ENCODE results near the gene IRF3.

IRF3 gene

DNA sequence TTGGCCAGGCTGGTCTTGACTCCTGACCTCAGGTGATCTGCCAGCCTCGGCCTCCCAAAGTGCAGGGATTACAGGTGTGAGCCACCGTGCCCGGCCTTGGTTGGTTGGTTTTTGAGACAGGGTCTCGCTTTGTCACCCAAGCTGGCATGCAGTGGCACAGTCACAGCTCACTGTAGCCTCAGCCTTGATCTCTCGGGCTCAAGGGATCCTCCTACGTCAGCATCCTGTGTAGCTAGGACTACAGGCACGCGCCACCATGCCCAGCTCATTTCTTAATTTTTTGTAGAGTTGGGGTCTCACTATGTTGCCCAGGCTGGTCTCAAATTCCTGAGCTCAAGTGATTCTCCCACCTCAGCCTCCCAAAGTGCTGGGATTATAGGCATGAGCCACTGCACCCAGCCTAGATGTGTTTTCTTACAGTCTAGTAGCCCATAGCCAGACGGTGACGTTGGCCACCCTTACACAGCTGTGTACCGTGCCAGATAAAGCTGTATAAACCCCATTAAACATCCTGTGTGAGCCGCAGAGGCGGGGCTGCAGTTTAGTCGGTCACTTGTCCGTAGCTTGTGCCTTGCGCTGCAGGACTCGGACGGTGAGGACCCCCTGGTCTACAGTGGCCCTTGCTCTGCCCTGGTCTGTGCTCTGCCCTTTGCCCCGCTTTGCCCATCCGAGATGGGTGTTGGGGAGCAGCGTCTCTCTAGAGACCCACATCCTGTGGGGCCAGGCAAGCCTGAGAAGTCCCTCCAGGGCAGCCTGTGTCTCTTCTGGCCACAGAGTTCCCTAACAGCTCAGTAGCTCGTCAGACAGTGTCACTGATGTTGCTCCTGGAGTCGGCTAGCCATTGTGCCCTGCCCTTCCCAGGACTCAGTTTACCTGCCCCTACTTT lies 9.8 kb downstream of the IRF3 start:
- no peak for ATAC-seq

DNA sequence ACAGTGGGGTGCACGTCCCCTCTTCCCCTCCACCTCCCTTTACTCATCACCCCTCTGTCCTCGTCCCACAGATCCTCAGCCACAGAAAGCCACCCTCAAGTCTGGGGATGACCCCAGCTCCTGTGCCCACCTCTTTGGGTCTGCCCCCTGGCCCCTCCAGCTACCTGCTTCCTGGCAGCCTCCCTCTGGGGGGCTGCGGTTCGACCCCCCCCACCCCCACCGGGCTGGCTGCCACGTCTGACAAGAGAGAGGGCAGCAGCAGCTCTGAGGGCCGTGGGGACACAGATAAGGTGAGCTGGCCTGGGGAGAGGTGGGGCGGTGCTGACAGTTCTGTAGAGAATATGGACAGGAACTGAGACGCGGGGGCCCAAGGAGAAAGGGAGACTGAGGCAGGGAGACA lies 11.1 kb downstream of the IRF3 start:
- TF ChIP-seq ARNTL (CRISPR knock-in tag; IDR thresholded peaks at IDR 0.05; ENCODE audit: borderline replicate concordance, low read depth), result no peak
- TF ChIP-seq, protein P1, sequence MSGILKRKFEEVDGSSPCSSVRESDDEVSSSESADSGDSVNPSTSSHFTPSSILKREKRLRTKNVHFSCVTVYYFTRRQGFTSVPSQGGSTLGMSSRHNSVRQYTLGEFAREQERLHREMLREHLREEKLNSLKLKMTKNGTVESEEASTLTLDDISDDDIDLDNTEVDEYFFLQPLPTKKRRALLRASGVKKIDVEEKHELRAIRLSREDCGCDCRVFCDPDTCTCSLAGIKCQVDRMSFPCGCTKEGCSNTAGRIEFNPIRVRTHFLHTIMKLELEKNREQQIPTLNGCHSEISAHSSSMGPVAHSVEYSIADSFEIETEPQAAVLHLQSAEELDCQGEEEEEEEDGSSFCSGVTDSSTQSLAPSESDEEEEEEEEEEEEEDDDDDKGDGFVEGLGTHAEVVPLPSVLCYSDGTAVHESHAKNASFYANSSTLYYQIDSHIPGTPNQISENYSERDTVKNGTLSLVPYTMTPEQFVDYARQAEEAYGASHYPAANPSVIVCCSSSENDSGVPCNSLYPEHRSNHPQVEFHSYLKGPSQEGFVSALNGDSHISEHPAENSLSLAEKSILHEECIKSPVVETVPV (CRISPR knock-in tag; IDR thresholded peaks at IDR 0.05), result no peak
- TF ChIP-seq, protein P2, sequence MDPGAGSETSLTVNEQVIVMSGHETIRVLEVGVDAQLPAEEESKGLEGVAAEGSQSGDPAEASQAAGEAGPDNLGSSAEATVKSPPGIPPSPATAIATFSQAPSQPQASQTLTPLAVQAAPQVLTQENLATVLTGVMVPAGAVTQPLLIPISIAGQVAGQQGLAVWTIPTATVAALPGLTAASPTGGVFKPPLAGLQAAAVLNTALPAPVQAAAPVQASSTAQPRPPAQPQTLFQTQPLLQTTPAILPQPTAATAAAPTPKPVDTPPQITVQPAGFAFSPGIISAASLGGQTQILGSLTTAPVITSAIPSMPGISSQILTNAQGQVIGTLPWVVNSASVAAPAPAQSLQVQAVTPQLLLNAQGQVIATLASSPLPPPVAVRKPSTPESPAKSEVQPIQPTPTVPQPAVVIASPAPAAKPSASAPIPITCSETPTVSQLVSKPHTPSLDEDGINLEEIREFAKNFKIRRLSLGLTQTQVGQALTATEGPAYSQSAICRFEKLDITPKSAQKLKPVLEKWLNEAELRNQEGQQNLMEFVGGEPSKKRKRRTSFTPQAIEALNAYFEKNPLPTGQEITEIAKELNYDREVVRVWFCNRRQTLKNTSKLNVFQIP (CRISPR knock-in tag; IDR thresholded peaks at IDR 0.05; ENCODE audit: borderline replicate concordance, low read depth), result no peak
- TF ChIP-seq BACH2 (CRISPR knock-in tag; IDR thresholded peaks at IDR 0.05; ENCODE audit: borderline replicate concordance), result no peak
- no peak for TF ChIP-seq CREB5 (CRISPR knock-in tag; IDR thresholded peaks at IDR 0.05; ENCODE audit: low read depth)
- TF ChIP-seq ZNF8 (CRISPR knock-in tag; IDR thresholded peaks at IDR 0.05), result no peak
- ATAC-seq, result no peak

More for the DNA sequence above, 9.8 kb downstream of the IRF3 start:
- no peak for TF ChIP-seq SNAI2 (CRISPR knock-in tag; IDR thresholded peaks at IDR 0.05)
- no peak for TF ChIP-seq GLIS3 (CRISPR knock-in tag; IDR thresholded peaks at IDR 0.05)
- TF ChIP-seq OSR1 (CRISPR knock-in tag; IDR thresholded peaks at IDR 0.05), result no peak

DNA sequence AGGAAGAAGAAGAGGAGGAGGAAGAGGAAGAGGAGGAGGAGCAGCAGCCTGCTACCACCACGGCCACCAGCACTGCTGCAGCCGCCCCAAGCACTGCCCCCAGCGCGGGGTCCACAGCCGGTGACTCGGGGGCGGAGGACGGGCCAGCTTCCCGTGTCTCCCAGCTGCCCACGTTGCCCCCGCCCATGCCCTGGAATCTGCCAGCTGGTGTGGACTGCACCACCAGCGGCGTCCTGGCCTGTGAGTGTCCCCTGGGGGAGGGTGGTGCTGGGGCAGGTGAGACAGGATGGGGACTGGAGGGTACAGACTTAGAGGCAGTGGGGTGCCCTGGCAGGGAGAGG lies 12.2 kb downstream of the IRF3 start:
- no peak for ATAC-seq
- no peak for TF ChIP-seq PPARA (CRISPR knock-in tag; IDR thresholded peaks at IDR 0.05; ENCODE audit: borderline replicate concordance)
- no peak for TF ChIP-seq CREB5 (CRISPR knock-in tag; IDR thresholded peaks at IDR 0.05; ENCODE audit: low read depth)
- no peak for TF ChIP-seq ISL1 (CRISPR knock-in tag; IDR thresholded peaks at IDR 0.05)
- TF ChIP-seq CSDC2 (CRISPR knock-in tag; IDR thresholded peaks at IDR 0.05), result no peak
- no peak for TF ChIP-seq ESRRG (CRISPR knock-in tag; IDR thresholded peaks at IDR 0.05)

DNA sequence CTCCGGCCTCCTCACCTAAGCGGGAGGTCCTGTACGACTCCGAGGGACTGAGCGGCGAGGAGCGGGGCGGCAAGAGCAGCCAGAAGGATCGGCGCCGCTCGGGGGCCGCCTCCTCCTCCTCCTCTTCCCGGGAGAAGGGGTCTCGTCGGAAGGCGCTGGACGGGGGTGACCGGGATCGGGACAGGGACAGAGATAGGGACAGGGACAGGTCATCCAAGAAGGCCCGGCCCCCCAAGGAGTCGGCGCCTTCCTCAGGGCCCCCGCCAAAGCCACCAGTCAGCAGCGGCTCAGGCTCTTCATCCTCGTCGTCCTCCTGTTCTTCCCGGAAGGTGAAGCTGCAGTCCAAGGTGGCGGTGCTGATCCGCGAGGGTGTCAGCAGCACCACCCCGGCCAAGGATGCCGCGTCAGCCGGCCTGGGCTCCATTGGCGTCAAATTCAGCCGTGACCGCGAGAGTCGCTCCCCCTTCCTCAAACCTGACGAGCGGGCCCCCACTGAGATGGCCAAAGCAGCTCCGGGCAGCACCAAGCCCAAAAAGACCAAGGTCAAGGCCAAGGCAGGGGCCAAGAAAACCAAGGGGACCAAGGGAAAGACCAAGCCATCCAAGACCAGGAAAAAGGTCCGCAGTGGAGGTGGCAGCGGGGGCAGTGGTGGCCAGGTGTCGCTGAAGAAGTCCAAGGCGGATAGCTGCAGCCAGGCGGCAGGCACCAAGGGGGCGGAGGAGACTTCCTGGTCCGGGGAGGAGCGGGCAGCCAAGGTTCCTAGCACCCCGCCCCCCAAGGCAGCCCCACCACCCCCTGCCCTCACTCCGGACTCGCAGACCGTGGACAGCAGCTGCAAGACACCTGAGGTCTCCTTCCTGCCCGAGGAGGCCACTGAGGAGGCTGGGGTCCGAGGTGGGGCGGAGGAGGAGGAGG lies 12.8 kb downstream of the IRF3 start:
- TF ChIP-seq OSR1 (CRISPR knock-in tag; IDR thresholded peaks at IDR 0.05) (no peak), TOX (CRISPR knock-in tag; IDR thresholded peaks at IDR 0.05; ENCODE audit: borderline replicate concordance) (no peak)
- ATAC-seq, result no peak

DNA sequence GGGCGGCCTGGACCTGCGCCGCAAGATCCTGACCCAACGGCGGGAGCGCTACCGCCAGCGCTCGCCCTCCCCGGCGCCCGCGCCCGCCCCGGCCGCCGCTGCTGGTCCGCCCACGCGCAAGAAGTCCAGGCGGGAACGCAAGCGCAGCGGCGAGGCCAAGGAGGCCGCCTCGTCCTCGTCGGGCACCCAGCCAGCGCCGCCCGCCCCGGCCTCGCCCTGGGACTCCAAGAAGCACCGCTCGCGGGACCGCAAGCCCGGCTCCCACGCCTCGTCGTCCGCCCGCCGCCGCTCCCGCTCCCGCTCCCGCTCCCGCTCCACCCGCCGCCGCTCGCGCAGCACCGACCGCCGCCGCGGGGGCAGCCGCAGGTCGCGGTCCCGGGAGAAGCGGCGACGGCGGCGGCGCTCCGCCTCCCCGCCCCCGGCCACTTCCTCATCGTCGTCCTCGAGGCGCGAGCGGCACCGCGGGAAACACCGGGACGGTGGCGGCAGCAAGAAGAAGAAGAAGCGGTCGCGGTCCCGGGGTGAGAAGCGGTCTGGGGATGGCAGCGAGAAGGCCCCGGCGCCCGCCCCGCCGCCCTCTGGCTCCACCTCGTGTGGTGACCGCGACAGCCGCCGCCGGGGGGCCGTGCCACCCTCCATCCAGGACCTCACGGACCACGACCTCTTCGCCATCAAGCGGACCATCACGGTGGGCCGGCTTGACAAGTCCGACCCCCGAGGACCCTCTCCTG lies 13.7 kb downstream of the IRF3 start:
- ATAC-seq, result no peak
- no peak for TF ChIP-seq CSDC2 (CRISPR knock-in tag; IDR thresholded peaks at IDR 0.05)
- no peak for TF ChIP-seq TOX (CRISPR knock-in tag; IDR thresholded peaks at IDR 0.05; ENCODE audit: borderline replicate concordance)
- no peak for TF ChIP-seq ESRRG (CRISPR knock-in tag; IDR thresholded peaks at IDR 0.05)
- no peak for TF ChIP-seq TCF4 (CRISPR knock-in tag; IDR thresholded peaks at IDR 0.05; ENCODE audit: borderline replicate concordance)
- no peak for TF ChIP-seq ZFP3 (CRISPR knock-in tag; IDR thresholded peaks at IDR 0.05)
- no peak for TF ChIP-seq TSHZ2 (CRISPR knock-in tag; IDR thresholded peaks at IDR 0.05)
- TF ChIP-seq ISL1 (CRISPR knock-in tag; IDR thresholded peaks at IDR 0.05), result no peak
- TF ChIP-seq ZNF565 (CRISPR knock-in tag; conservative IDR thresholded peaks at IDR 0.05; ENCODE audit: low read depth), result no peak
- no peak for TF ChIP-seq ZNF70 (CRISPR knock-in tag; IDR thresholded peaks at IDR 0.05)
- TF ChIP-seq, protein P3, sequence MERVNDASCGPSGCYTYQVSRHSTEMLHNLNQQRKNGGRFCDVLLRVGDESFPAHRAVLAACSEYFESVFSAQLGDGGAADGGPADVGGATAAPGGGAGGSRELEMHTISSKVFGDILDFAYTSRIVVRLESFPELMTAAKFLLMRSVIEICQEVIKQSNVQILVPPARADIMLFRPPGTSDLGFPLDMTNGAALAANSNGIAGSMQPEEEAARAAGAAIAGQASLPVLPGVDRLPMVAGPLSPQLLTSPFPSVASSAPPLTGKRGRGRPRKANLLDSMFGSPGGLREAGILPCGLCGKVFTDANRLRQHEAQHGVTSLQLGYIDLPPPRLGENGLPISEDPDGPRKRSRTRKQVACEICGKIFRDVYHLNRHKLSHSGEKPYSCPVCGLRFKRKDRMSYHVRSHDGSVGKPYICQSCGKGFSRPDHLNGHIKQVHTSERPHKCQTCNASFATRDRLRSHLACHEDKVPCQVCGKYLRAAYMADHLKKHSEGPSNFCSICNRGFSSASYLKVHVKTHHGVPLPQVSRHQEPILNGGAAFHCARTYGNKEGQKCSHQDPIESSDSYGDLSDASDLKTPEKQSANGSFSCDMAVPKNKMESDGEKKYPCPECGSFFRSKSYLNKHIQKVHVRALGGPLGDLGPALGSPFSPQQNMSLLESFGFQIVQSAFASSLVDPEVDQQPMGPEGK (CRISPR knock-in tag; IDR thresholded peaks at IDR 0.05; ENCODE audit: borderline replicate concordance), result no peak
- no peak for TF ChIP-seq RARB (CRISPR knock-in tag; IDR thresholded peaks at IDR 0.05)

Measured in SK-N-SH treated with all-trans-retinoic acid at 6 μM for 48 hours (cell line).